Lower leg skin (tissue), 4 donors: ENCODE results near the gene UNC5A. TPM values are rescaled to one million over a fixed set of nuclear protein-coding genes. Genes with fewer than 3 reads are reported as not detected.

Source experiments
- DNase-seq, 2 donors: peaks; one replicate each; pipeline ENCODE4 v3.0.0-alpha.2; 2019; ENCODE audit warnings: low spot score in 2 of 2
- H3K4me3 ChIP-seq: fragments of 200-600 bp; sonication (generic); 2 replicates; pipeline ENCODE4 v1.5.1; 2017; ENCODE audit warnings: mild to moderate bottlenecking, low read depth; ENCODE audit not compliant: poor library complexity, severe bottlenecking
- CTCF ChIP-seq, 3 donors: fragments of 450-650 bp; IDR thresholded peaks; one replicate each; pipeline ENCODE4 v1.5.1; 2016; ENCODE audit warnings: antibody characterized with exemption in 3 of 3, mild to moderate bottlenecking in 3 of 3, moderate library complexity in 2 of 3
- POLR2A ChIP-seq, 2 donors: fragments of 450-650 bp; IDR thresholded peaks; one replicate each; pipeline ENCODE4 v1.6.1; 2016 to 2017; ENCODE audit warnings: antibody characterized with exemption in 2 of 2, mild to moderate bottlenecking in 1 of 2, moderate library complexity in 1 of 2
- WGBS, 2 donors: methylation state at CpG; one replicate each; pipeline ENCODE4 v1.1.5; 2018; 5-methylcytosine and 5-hydroxymethylcytosine counted together
- intact Hi-C: fragments of 100-400 bp; cut with DNase I; formaldehyde crosslinking; loops from one replicate; pipeline ENCODE4 v1.15.0; 2023; ENCODE audit warnings: low total_unique reads
- total RNA-seq, 4 donors: library from RNA; depleted of rRNA; stranded (reverse); fragments of >200 nt; gene quantifications; one replicate each; pipeline ENCODE4 v1.1.0, GENCODE V29; 2016

Gene UNC5A
- total RNA-seq, 4 donors from 2014 or later: 0.13 to 0.25 (median 0.23) TPM; not detected in 1

- intact Hi-C loops: no loop called here
- no peak for TF ChIP-seq POLR2A (IDR thresholded peaks at IDR 0.05)
- TF ChIP-seq CTCF (IDR thresholded peaks at IDR 0.05): no peak
- no peak for DNase-seq
- H3K4me3 ChIP-seq: no peak overlapping the region
- 68 to 77% methylated on average over 21 of the region's 21 CpGs for WGBS, 2 donors
Measured at GRCh38 chr5:176822793-176823481, 12.6 kb downstream of the UNC5A start.

- intact Hi-C loops: no loop called here
- WGBS, 2 donors: 62 to 66% methylated on average over 14 to 16 of the region's 20 CpGs
- TF ChIP-seq CTCF (IDR thresholded peaks at IDR 0.05) (no peak), POLR2A (IDR thresholded peaks at IDR 0.05) (no peak)
- H3K4me3 ChIP-seq: no peak overlapping the region
- no peak for DNase-seq
Measured at GRCh38 chr5:176823869-176824412, 13.6 kb downstream of the UNC5A start.

- intact Hi-C loops: no loop called here
- TF ChIP-seq CTCF (IDR thresholded peaks at IDR 0.05): no peak
- no peak for TF ChIP-seq POLR2A (IDR thresholded peaks at IDR 0.05)
- 86 to 89% methylated on average over 5 of the region's 5 CpGs for WGBS, 2 donors
- no peak for DNase-seq
- H3K4me3 ChIP-seq: no peak overlapping the region
Measured at GRCh38 chr5:176824604-176825003, 14.2 kb downstream of the UNC5A start.

- intact Hi-C loops: no loop called here
- H3K4me3 ChIP-seq: no peak overlapping the region
- WGBS, 2 donors: 83 to 85% methylated on average over 9 of the region's 9 CpGs
- DNase-seq: no peak
- no peak for TF ChIP-seq CTCF (IDR thresholded peaks at IDR 0.05)
- no peak for TF ChIP-seq POLR2A (IDR thresholded peaks at IDR 0.05)
Measured at GRCh38 chr5:176825234-176825633, 14.9 kb downstream of the UNC5A start.

- DNase-seq: no peak
- 79 to 89% methylated on average over 4 of the region's 4 CpGs for WGBS, 2 donors
- no peak overlapping the region for H3K4me3 ChIP-seq
- intact Hi-C loops: no loop called here
- TF ChIP-seq POLR2A (IDR thresholded peaks at IDR 0.05): no peak
- TF ChIP-seq CTCF (IDR thresholded peaks at IDR 0.05): no peak
Measured at GRCh38 chr5:176825957-176826356, 15.6 kb downstream of the UNC5A start.
